Duodenal mucosa (tissue), 2 donors: ENCODE results near the gene SMYD3.

Source experiments
- H3K27ac ChIP-seq: one replicate; pipeline ENCODE4 v1.7.0; 2013; ENCODE audit warnings: low read depth, low read length
- H3K27me3 ChIP-seq, 2 donors: one replicate each; pipeline ENCODE4 v1.7.0; 2013; ENCODE audit warnings: low read length in 2 of 2, control low read depth in 1 of 2; ENCODE audit not compliant: insufficient read depth in 2 of 2, control insufficient read depth in 1 of 2
- H3K36me3 ChIP-seq, 2 donors: one replicate each; pipeline ENCODE4 v1.7.0; 2013; ENCODE audit warnings: low read length in 2 of 2, control low read depth in 1 of 2; ENCODE audit not compliant: insufficient read depth in 2 of 2, control insufficient read depth in 1 of 2
- H3K4me1 ChIP-seq, 2 donors: one replicate each; pipeline ENCODE4 v1.7.0; 2013; ENCODE audit warnings: low read length in 2 of 2, control low read depth in 1 of 2; ENCODE audit not compliant: insufficient read depth in 2 of 2, control insufficient read depth in 1 of 2
- H3K4me3 ChIP-seq, 2 donors: one replicate each; pipeline ENCODE4 v1.7.0; 2013; ENCODE audit warnings: low read length in 2 of 2, low read depth in 1 of 2
- H3K9ac ChIP-seq, 2 donors: one replicate each; pipeline ENCODE4 v1.7.0; 2013; ENCODE audit warnings: low read length in 2 of 2, low read depth in 1 of 2
- H3K9me3 ChIP-seq, 2 donors: one replicate each; pipeline ENCODE4 v1.7.0; 2013; ENCODE audit warnings: low read length in 2 of 2, control low read depth in 1 of 2; ENCODE audit not compliant: control insufficient read depth in 1 of 2

Gene SMYD3

DNA sequence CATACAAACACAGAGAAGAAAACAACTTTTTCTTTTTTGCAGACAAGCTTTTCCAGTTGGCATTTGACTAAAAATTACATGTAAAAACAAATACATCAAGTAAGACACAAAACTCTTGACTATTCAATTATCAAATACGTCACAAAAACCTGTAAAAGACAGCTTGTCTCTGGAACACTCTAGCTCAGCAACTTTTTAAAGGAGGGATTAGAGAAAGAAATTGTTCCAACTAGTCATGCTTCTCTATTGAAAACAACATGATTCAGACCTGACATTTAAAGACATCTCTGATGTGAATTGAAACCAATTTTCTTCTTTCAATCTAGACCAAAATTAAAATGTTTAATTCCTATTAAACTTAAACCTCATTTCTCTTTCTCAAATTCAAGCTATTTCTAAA lies 30.3 kb downstream of the SMYD3 start:
- H3K27ac ChIP-seq: no peak overlapping the region
- H3K4me3 ChIP-seq: no peak overlapping the region
- no peaks in the 10 kb centered on the region for H3K36me3 ChIP-seq
- H3K4me1 ChIP-seq: no peaks in the 10 kb centered on the region
- H3K9ac ChIP-seq: no peak overlapping the region
- no peaks in the 10 kb centered on the region for H3K27me3 ChIP-seq
- no peaks in the 10 kb centered on the region for H3K9me3 ChIP-seq

DNA sequence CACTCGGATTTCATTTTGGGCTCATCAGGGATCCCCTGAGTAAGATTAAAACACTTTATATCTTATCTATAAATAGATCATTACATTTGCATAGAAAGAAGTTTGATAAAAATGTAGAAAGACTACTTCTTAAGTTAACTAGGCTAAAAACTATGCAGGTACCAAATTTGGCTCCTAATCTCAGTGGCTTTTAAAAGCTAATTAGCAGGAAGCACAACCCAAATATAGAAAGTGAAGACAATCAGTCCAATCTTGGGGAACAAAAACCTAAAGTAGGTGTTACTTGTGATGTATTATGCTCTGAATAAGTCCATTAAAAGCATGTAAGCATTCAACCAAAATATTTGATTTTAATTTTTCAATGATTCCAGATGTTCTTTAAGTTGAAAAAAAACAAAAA lies 35.4 kb downstream of the SMYD3 start:
- no peaks in the 10 kb centered on the region for H3K9me3 ChIP-seq
- H3K36me3 ChIP-seq: no peaks in the 10 kb centered on the region
- H3K27me3 ChIP-seq: no peaks in the 10 kb centered on the region
- H3K27ac ChIP-seq: no peak overlapping the region
- H3K4me3 ChIP-seq: no peak overlapping the region
- no peaks in the 10 kb centered on the region for H3K4me1 ChIP-seq
- no peak overlapping the region for H3K9ac ChIP-seq

DNA sequence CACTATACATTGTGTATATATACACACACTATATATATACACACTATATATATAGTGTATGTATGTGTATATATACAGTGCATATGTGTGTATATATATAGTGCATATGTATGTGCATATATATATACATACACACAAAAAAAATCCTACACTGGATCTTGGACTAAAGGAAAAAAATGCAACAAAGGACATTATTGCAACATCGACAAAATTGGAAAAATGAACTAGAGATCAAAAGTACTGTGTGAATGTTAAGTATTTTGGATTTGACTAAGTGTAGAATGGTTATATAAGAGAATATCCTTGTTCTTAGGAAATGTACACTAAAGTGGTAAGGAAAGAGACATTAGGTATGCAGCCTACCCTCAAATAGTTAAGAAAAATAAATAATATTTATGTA lies 36.5 kb downstream of the SMYD3 start:
- Histone ChIP-seq H3K27me3 (no peaks in the 10 kb centered on the region), H3K4me1 (no peaks in the 10 kb centered on the region), H3K9ac (no peak overlapping the region), H3K4me3 (no peak overlapping the region), H3K27ac (no peak overlapping the region), H3K9me3 (no peaks in the 10 kb centered on the region), H3K36me3 (no peaks in the 10 kb centered on the region)

GRCh38 chr1:246462986-246463385 lies 44.1 kb downstream of the SMYD3 start:
- Histone ChIP-seq H3K27ac (no peak overlapping the region), H3K9me3 (no peaks in the 10 kb centered on the region), H3K36me3 (no peaks in the 10 kb centered on the region), H3K4me1 (peaks cover 0 to 4% of the 10 kb centered on the region in 2 donors), H3K9ac (no peak overlapping the region), H3K27me3 (no peaks in the 10 kb centered on the region), H3K4me3 (no peak overlapping the region)

- Histone ChIP-seq H3K4me3 (no peak overlapping the region), H3K27me3 (no peaks in the 10 kb centered on the region), H3K36me3 (no peaks in the 10 kb centered on the region), H3K27ac (no peak overlapping the region), H3K9ac (no peak overlapping the region), H3K4me1 (peaks cover 0 to 4% of the 10 kb centered on the region in 2 donors), H3K9me3 (no peaks in the 10 kb centered on the region)
These were observed 46.7 kb downstream of the SMYD3 start for GRCh38 chr1:246460406-246460805.

- Histone ChIP-seq H3K4me3 (no peak overlapping the region), H3K9ac (no peak overlapping the region), H3K36me3 (no peaks in the 10 kb centered on the region), H3K27me3 (no peaks in the 10 kb centered on the region), H3K27ac (no peak overlapping the region), H3K4me1 (peaks cover 0 to 4% of the 10 kb centered on the region in 2 donors), H3K9me3 (no peaks in the 10 kb centered on the region)
These were observed 47.9 kb downstream of the SMYD3 start for GRCh38 chr1:246459221-246459620.

DNA sequence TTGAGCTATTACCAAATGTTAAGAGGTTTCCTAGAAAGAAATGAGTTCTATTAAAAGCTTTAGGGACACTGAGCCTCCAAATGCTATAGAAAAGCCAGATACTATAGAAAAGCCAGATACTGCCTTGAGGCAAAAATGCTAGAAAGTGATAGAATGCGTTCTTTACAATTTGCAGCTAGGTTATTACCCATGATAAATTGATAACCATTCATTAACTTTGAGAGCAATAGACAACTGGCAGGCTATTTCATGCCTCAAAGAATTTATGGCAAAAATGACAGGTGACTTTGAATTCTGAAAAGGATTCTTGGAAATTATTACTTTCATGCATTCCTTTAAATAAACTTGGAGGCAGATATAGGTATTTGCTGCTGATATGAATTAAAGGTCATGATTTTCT lies 51.6 kb downstream of the SMYD3 start:
- Histone ChIP-seq H3K9me3 (no peaks in the 10 kb centered on the region), H3K9ac (no peak overlapping the region), H3K4me3 (no peak overlapping the region), H3K27ac (no peak overlapping the region), H3K27me3 (no peaks in the 10 kb centered on the region), H3K4me1 (peaks cover 0 to 4% of the 10 kb centered on the region in 2 donors), H3K36me3 (no peaks in the 10 kb centered on the region)

DNA sequence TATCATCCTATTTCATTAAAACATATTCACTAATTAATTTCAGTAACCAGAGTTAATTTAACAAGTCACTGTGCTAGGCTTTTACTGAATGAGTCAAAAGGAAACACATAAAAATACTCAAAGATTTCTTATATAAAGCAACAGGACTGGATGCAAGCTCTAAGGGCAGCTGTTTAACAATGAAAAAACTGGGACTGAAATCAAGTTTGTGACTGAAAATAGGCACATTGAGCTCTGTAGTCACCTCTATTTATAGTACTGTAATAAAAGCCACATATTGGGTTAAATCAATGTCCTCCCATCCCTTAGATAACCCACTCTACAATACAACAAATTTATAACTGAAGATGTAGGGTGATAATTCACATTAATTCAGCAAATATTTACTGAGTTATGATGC lies 52.4 kb downstream of the SMYD3 start:
- no peaks in the 10 kb centered on the region for H3K27me3 ChIP-seq
- no peak overlapping the region for H3K4me3 ChIP-seq
- no peaks in the 10 kb centered on the region for H3K4me1 ChIP-seq
- H3K9me3 ChIP-seq: no peaks in the 10 kb centered on the region
- H3K9ac ChIP-seq: no peak overlapping the region
- no peaks in the 10 kb centered on the region for H3K36me3 ChIP-seq
- H3K27ac ChIP-seq: no peak overlapping the region

- H3K9ac ChIP-seq: no peak overlapping the region
- no peaks in the 10 kb centered on the region for H3K9me3 ChIP-seq
- no peak overlapping the region for H3K27ac ChIP-seq
- H3K36me3 ChIP-seq: no peaks in the 10 kb centered on the region
- no peaks in the 10 kb centered on the region for H3K27me3 ChIP-seq
- H3K4me1 ChIP-seq: no peaks in the 10 kb centered on the region
- no peak overlapping the region for H3K4me3 ChIP-seq
These were observed 56.3 kb downstream of the SMYD3 start for GRCh38 chr1:246450611-246451251.

GRCh38 chr1:246448373-246448772 lies 58.7 kb downstream of the SMYD3 start:
- no peak overlapping the region for H3K9ac ChIP-seq
- H3K36me3 ChIP-seq: no peaks in the 10 kb centered on the region
- no peaks in the 10 kb centered on the region for H3K4me1 ChIP-seq
- no peak overlapping the region for H3K4me3 ChIP-seq
- H3K27me3 ChIP-seq: no peaks in the 10 kb centered on the region
- H3K27ac ChIP-seq: no peak overlapping the region
- no peaks in the 10 kb centered on the region for H3K9me3 ChIP-seq

- Histone ChIP-seq H3K9me3 (no peaks in the 10 kb centered on the region), H3K36me3 (no peaks in the 10 kb centered on the region), H3K27me3 (no peaks in the 10 kb centered on the region), H3K9ac (no peak overlapping the region), H3K27ac (no peak overlapping the region), H3K4me3 (no peak overlapping the region), H3K4me1 (no peaks in the 10 kb centered on the region)
These were observed 59.6 kb downstream of the SMYD3 start for GRCh38 chr1:246447501-246447900.
